ENCODE results near the gene AOX1.

- TF ChIP-seq CTCF (IDR thresholded peaks at IDR 0.05) (no peak), EZH2 (IDR thresholded peaks at IDR 0.05; ENCODE audit: borderline replicate concordance, insufficient read depth, low read depth, low read length, poor library complexity, severe bottlenecking) (no peak)
These were observed 64.4 kb downstream of the AOX1 start for GRCh38 chr2:200650195-200650594.

All from B cell (primary cell).